HG03280 (cell line): ENCODE results near the gene ZBED4.

Source experiments
- ATAC-seq: cut with Tn5 transposase; IDR thresholded peaks from one replicate; pipeline ENCODE4 v1.9.1; 2021; ENCODE audit warnings: mild to moderate bottlenecking, moderate library complexity; ENCODE audit not compliant: unreplicated experiment

The ZBED4 gene

DNA sequence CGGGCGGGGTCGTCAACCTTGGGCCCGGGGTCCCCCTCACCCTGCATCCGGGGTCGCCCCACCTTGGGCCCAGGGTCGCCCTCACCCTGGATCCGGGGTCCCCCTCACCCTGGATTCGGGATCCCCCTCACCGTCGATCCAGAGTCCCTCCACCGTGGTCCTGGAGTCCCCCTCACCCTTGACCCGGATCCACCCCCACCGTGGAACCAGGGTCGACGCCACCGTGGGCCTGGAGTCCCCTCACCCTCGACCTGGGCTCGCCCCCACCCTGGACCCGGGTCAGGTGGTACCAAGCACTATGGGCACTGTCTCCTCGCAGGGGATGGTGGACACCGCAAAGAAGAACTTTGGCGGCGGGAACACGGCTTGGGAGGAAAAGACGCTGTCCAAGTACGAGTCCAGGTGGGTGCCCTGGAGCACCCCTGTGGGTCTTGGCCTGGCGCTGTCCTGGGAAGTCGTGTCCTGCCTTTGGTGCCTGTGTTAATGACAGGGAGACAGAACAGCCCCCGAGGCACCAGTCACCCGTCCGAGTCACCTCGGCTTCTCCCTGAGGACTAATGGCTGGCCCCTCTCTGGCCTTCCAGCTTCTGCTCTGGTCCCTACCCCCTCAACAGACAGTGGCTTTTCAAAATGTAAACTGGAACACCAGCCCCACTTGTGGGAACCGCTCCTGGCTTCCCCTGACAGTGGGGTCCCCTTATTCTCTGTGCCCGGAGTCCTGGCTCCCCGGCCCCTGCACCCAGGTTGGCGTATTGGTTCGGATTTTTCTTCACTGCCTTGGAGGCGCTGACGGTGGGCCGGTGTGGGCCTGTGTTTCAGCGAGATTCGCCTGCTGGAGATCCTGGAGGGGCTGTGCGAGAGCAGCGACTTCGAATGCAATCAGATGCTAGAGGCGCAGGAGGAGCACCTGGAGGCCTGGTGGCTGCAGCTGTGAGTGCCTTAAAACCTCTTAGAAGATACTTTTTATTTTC is 65.6 kb downstream of the ZBED4 start:
- ATAC-seq, result no peak

DNA sequence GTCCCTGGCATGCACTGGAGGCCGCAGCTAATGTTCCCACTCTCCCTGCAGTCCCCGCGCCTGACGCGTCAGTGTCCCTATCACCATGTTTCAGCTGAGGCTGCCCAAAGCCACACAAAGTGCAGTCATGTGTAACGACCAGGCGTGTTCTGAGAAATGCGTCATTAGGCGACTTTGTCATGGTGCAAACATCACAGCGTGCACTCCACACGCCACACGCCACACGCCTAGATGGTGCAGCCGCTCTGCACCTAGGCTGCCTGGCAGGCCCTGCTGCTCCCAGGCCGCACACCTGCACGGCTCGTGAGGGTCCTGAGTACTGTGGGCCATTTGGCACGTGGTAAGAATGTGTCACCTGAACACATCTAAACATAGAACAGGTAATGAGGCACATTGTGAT is 67.2 kb downstream of the ZBED4 start:
- no peak for ATAC-seq

DNA sequence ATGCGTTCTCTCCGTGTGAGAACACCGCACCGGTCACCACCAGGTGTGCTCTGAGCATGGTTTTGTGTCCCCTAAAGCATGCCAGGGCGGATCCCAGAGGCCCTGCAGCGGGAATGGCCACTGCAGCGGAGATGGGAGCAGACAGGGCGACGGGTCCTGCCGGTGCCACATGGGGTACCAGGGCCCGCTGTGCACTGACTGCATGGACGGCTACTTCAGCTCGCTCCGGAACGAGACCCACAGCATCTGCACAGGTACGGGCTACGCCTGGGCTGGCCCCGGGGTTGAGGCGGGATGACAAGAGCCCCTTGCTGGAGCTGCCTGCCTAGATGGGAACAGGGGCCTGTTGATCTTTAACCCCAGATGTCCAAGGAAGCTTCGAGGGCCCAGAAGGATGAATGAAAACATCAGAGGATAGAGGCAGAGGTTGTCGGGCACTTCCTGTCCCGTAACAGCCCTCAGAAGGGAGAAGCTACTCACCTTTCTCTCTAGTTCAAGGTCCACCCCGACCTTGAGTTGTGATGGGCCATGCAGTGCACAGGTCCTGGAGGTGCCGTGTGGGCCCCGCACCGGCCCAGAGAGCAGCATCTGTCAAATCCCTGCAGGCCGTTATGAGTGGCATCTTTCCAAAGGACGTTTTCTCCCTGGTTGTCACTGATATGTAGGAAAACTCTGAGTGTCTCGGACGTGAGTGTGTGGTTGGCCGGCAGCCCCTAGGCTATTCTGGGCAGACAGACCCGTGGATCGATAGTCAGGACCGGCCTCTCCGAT is 68.0 kb downstream of the ZBED4 start:
- no peak for ATAC-seq

DNA sequence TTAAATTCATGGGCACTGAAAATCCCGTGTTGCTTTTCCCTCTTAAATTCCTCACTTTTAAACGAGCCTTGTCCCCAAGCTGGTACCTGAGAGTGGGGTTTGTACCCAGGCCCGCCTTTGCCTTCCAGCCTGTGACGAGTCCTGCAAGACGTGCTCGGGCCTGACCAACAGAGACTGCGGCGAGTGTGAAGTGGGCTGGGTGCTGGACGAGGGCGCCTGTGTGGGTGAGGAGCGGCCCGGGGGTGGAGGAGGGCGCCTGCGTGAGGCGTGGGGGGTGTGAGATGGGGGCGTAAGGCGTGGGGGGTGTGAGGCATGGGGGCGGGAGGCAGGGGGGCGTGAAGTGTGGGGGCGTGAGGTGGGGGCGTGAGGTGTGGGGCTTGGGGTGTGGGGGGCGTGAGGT is 68.8 kb downstream of the ZBED4 start:
- ATAC-seq, result no peak

DNA sequence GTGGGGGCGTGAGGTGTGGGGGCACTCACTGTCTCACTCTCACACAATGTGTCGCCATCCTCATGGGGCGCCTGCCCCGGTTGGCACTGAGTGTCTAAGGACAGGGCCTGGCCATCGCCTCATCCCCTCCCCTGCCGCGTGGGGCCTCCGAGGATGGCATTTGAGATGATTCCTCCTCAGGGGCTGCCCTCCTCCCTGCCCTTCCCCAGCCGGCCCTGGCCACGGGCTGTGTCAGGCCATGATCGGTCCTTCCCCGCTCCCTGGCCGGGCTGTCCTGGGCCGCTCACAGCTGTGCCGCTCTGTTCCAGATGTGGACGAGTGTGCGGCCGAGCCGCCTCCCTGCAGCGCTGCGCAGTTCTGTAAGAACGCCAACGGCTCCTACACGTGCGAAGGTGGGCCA is 69.3 kb downstream of the ZBED4 start:
- no peak for ATAC-seq

DNA sequence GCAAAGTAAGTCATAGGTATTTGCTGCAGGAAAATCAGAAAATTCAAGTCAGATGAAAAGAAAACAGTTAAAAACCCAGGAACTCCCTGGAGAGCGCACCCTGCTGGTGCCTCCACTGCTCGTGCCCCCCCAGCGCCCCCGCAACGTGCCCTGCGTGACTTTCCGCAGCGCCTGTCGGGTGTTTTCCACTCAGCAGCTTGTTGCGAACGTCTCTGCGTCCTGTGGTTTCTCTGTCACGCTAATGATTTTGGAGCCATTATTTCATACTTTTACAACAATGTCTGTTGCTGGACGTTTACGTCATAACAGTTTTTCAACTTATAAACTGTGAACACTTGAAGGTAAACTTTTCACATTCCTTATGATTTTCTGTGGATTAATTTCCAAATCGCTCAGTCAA is 69.8 kb downstream of the ZBED4 start:
- no peak for ATAC-seq

DNA sequence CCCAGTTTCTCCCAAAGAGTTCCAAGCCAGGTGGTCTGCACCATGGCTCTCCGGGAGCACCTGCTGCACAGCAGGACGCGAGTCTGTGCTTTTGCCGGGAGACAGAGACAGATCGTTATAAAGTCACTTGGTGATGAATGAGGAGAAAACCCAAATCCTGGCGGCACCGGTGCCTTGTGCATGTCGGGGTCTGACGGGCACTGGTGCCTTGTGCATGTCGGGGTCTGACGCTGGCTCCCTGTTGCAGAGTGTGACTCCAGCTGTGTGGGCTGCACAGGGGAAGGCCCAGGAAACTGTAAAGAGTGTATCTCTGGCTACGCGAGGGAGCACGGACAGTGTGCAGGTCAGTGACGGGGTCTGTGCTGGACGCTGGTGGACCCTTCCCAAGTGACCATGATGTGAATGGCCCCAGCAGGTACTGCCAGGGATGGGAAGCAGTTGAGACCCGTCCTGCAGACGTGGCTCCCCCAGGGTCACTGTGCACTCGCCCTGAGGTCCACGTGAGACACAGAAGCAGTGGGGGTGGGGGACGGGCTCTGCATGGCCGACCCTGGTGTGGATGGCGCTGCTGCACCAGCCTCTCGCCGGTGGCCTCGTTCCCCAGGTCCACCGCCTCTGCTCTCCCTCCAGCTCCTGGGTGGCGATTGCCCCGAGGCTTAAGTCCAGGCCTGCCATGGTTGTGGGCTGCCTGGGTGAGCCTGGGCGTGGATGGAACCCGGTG is 70.6 kb downstream of the ZBED4 start:
- ATAC-seq, result no peak

DNA sequence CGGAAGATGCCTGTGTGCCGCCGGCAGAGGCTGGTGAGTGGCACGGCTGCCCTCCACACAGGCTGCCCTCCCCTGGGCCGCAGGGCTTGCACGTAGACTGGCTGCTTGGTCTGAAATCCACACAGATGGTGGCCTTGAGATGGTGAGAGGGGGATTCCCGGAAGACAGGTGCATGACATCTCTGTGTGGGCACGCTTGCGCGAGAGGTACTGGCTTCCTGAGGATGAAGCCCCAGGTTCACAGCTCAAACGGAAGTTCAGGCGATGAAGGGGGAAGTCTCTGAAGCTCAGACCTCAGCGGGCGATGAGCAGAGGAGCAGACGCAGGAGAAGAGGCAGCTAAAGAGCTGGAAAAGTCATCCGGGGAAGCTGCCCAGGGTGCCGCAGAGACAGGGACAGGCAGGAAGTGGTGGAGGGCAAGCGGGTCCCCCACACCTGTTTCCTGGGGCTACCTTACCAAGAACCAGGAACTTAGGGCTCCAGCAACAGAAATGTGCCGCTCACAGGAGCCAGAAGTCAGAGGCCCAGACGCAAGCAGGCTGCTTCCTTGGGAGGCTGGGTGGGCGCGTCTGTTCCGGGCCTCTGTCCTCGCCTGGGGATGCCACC is 72.0 kb downstream of the ZBED4 start:
- ATAC-seq, result no peak

DNA sequence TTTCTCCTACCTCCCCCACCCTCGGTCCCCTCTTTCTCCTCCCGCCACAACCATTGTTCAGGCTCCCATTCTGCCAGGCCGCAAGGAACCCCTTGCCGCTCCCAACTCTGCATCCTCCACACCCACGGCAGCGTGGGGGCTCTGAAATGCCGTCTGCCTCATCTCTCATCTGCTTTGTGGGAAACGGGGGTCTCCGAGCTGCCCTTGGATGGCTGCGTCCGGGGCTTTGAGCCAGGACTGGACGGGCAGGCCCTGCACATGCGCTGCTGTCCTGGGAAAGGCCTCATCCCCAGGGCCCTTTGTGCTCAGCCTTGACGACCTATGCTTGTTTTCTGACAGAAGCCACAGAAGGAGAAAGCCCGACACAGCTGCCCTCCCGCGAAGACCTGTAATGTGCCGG is 73.3 kb downstream of the ZBED4 start:
- ATAC-seq, result no peak

DNA sequence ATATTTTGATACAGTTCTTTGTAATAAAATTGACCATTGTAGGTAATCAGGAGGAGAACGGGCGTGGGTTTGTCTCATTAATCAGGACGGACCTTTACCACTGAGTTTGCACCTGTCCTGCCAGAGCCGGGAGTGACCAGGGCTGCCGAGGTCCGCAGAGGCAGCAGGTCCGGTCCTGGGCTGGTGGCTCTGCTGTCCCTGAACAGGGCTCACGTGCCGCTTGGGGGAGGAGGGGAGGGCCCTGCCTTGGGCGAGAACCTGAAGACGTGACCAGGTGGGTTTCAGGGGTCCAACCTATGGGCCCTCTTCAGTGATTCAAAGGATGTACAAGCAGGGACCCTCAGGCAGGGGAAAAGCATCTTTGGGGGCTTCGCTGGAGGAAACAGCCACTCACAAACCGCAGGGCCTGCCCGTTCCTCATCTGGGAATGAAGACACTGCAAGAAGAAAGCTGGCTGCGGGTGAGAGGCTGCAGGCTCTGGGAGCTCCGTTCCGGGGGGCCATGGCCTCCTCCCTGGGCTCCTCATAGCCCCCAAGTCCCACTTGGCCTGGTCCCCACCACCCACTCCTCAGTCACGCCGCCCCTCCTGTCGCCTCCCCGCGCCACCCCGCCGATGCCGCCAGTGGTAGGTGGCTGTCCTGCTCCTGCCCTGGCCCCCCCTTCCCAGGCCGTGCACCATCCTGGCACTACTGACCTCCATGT is 74.0 kb downstream of the ZBED4 start:
- ATAC-seq, result no peak

DNA sequence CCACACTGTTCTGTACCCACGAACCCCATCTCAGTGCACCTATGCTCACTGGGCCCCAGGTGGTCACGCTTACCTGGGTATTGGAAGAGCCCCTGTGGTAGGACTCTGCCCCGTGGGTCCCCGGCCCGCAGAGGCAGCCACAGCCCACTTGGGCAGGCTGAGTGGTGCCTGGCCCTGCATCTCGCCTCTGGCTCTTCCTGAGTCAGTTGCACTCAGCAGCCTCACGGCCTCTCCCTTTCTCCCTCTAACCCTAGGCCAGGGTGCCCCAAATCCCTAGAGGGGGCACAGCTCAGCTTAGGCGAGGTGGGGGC is 74.5 kb downstream of the ZBED4 start:
- no peak for ATAC-seq

DNA sequence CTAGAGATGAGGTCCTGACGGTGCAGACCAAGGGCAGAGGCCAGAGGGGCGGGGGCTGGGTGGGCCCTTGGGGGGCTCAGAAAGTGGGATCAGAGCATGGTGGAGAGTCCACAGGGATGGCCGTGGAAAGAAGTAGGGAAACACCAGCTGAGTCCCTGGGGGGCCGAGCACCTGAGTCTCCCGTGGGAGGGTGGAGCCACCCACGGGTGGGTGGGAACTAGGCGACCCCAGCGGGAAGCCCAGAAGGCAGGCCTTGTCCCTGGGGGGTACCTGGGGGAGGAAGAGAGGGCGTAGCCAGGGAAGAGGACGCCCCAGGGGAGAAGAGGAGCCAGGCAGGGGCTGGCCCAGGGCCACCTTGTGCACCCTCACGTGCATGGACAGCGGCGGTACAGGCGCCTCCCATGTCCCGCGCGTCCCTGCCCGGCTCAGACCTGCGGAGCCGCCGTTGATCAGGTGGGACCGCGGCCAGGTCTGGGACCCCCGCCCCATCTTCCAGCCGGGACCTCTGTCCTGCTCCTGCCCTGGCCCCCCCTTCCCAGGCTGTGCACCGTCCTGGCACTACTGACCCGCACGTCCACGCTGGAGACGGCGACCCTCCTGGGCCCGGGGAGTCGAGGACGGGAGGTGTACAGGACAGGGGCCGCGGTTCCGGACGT is 75.0 kb downstream of the ZBED4 start:
- ATAC-seq, result no peak

DNA sequence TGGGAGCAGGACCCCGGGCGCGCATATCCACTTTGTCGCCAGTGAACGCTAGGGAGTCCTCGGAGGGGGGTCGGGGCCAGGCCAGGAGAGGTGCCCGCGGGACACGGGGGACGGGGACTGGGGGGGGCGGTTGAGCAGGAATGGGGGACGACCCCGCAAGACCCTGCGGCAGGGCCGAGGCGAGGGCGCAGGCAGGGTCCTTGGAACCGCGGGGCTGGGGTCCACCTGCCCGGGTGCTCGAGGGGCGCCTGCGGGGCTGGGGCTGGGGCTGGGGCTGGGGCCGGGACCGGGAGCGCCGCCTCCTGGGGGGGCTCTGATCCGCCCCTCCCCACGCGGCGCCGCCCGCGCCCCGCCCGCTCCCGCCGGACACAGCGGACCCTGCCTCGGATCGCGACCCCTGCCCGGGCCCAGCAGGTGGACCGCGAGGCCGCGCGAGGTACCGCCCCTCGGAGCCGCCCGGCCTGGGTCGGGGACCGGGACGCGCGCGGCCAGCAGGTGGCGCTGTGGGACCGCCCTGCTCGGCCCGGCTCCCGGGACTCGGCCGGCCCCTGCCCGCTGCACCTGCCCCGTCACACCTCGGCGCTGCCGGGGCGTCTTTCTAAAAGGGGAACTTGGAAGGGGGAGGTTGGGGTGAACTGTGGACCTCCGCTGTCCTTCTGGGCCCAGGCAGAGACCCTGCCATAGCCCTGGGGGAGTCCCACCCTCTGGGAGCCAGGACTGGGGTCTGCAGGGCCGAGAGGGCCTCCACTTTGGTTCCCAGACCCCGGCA is 75.8 kb downstream of the ZBED4 start:
- peak; percentile 45 for ATAC-seq

DNA sequence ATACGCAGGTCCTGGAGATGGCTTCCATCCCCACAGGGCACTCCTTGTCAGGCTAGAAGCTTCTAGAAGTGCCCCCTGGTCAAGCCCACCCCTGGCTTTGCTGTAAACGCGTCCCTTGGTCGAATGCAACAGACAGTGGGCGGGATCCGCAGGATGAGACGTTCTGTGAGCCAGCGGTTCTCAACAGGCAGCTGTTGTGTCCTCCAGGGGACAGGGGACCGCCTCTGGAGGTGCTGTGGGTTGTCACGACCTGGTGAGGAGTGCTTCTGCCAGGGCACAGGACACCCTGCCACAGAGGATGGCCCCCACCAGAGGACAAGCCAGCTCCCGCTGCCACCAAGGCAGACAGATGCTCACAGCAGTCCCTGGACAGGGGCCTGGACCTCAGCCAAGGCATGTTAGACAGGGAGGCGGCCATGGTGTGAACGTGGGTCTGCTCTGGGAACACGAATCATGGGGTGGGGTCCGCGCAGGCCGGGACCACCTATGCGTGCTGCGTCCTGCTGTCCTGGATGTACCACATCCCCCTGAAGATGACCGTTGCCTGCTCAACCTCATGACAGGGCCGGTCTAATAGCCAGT is 76.4 kb downstream of the ZBED4 start:
- ATAC-seq, result no peak

DNA sequence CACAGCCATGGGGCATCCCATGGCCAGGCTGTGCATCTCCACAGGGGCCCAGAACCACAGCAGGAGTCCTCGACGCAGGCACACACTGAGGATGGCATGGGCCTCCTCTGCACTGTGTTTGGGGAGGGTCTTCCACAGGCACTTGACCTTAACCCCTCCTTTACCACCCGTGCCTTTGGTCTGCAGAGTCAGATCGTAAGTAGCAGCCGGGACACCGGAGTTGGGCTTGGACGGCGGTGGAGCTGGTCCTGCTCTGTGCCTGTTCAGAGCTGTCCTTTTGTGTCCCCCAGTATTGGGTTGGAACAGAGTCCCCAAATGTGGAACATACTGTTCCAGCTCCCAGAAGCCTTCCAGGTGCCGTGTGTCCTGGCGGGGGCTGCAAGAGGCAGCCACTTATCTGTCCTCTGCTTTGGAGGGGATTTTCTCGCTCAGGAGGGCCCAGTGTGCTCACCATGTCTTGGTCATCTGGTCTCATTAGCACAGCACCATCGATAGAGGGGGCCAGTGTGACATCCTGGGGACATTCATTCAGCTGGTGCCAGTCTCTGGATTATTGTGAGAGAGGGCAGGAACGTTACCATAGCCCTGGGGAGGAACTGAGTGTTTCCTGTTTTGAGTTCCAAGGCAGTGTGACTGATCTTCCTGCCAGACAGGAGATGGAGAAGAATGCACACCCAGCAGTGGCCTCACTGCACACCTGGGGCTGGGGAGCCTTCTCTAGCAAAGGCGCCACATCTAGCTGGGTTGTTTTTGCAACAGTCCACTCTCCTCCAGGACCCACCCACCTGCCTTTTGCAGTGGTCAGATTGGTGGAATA is 77.2 kb downstream of the ZBED4 start:
- ATAC-seq, result no peak

DNA sequence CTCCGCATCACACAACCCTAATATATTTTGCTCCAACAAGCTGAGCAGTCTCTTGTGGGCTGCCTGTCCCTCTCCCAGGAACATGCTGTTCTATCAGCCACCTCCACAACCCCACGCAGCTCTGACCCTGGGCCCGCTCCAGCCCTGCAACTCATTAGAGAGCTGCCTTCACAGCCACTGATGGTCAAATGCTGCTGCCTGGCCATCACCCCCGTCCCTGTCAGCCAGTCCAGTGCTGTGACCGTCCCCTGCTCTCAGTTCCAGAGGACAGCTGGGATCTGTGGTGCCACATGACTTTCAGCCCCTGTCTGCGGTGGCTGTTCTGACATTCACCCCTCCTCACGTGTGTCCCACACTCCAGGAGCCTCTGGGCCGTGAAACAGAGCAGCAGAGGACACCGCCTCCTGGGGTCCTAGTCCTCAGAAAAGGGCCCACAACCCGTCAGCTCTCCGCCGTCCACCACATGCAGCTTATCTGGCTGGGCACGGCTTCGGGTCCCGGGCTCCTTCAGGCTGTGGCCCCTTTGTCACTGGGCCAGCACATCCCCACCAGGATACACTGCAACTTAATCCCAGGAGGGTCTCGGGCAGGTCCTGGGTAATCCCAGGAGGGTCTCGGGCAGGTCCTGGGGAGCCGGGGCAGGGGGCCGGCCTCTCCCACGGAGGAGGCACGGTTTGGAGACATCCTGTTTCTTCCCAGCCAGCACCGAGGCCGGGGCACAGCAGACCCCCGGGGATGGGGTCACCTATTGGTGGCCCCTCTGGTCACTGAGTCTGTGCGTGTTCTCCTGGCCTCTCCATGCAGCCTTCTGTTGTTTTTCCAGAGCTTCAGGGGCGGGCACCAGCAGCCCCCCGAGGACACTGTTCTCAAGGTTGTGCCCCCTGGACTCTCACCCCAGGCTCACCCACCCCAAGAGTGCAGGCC is 79.9 kb downstream of the ZBED4 start:
- ATAC-seq, result no peak
